BJ (cell line): ENCODE results near the gene GCC2. TPM values are rescaled to one million over a fixed set of nuclear protein-coding genes. Genes with fewer than 3 reads are reported as not detected.

Experiments used
- CTCF ChIA-PET: fragments of 350-600 bp; formaldehyde crosslinking; extraction: SDS; loops from one replicate; lab custom pipeline; 2021; ENCODE audit warnings: antibody characterized with exemption, inconsistent platforms; lab: Yijun Ruan, JAX
- POLR2A ChIA-PET: fragments of 300-600 bp; sonication (Branson Sonifier 250); formaldehyde crosslinking; extraction: SDS; loops from one replicate; lab custom pipeline; 2021; ENCODE audit warnings: antibody characterized with exemption; lab: Charles Lee
- DNase-seq: peaks from one replicate; pipeline ENCODE4 v3.0.0-alpha.2; 2011; ENCODE audit warnings: low read depth
- H3K27me3 ChIP-seq: 2 replicates; pipeline ENCODE4 v1.6.0; 2011; ENCODE audit warnings: low read length; ENCODE audit not compliant: control insufficient read depth, insufficient read depth
- H3K36me3 ChIP-seq: 2 replicates; pipeline ENCODE4 v1.5.1; 2011; ENCODE audit warnings: low read length; ENCODE audit not compliant: control insufficient read depth, insufficient read depth
- H3K4me3 ChIP-seq: 2 replicates; pipeline ENCODE4 v1.5.1; 2011; ENCODE audit warnings: low read depth, mild to moderate bottlenecking, control low read depth, low read length
- CTCF ChIP-seq: IDR thresholded peaks from 2 replicates; pipeline ENCODE4 v1.5.1; 2011; ENCODE audit warnings: low read depth, mild to moderate bottlenecking, control low read depth, inconsistent platforms, low read length, moderate library complexity; ENCODE audit not compliant: insufficient read depth
- polyA plus RNA-seq: library from polyadenylated mRNA; depleted of rRNA; stranded (reverse); fragments of >200 nt; gene quantifications from 2 replicates; pipeline ENCODE4 v1.2.3, GENCODE V29; 2011

The GCC2 gene
- polyA plus RNA-seq, 1 experiment: 4.7 TPM

GRCh38 chr2:108547606-108548005 lies 98.6 kb downstream of the GCC2 start:
- ChIA-PET POLR2A (no interaction called here), CTCF (no interaction called here)
- no peaks in the 10 kb centered on the region for H3K36me3 ChIP-seq
- no peaks in the 10 kb centered on the region for H3K27me3 ChIP-seq
- TF ChIP-seq CTCF: no peak
- no peak overlapping the region for H3K4me3 ChIP-seq
- DNase-seq: no peak

GRCh38 chr2:108548208-108549003 lies 99.4 kb downstream of the GCC2 start:
- no peak for TF ChIP-seq CTCF
- Histone ChIP-seq H3K4me3 (no peak overlapping the region), H3K36me3 (no peaks in the 10 kb centered on the region), H3K27me3 (no peaks in the 10 kb centered on the region)
- ChIA-PET POLR2A (no interaction called here), CTCF (interaction anchor here (2.1 kb wide), 1 partner anchor 36 kb away, joined by 6 read pairs; no protein-coding TSS in a partner anchor)
- DNase-seq: no peak

GRCh38 chr2:108552566-108552965 lies 103.6 kb downstream of the GCC2 start:
- no peak overlapping the region for H3K4me3 ChIP-seq
- no peaks in the 10 kb centered on the region for H3K27me3 ChIP-seq
- DNase-seq: no peak
- ChIA-PET CTCF (interaction anchor here (1.5 kb wide), 1 partner anchor 15 kb away, joined by 4 read pairs; no protein-coding TSS in a partner anchor), POLR2A (no interaction called here)
- no peak for TF ChIP-seq CTCF
- no peaks in the 10 kb centered on the region for H3K36me3 ChIP-seq

- ChIA-PET POLR2A (no interaction called here), CTCF (interaction anchor here (0.7 to 1.5 kb wide), 3 partner anchors 12 to 676 kb away, joined by 3 to 5 read pairs (median 4); no protein-coding TSS in a partner anchor)
- no peaks in the 10 kb centered on the region for H3K36me3 ChIP-seq
- TF ChIP-seq CTCF: no peak
- H3K27me3 ChIP-seq: no peaks in the 10 kb centered on the region
- no peak for DNase-seq
- no peak overlapping the region for H3K4me3 ChIP-seq
Measured at GRCh38 chr2:108553209-108553919, 104.4 kb downstream of the GCC2 start.

GRCh38 chr2:108554528-108554927 lies 105.5 kb downstream of the GCC2 start:
- no peaks in the 10 kb centered on the region for H3K27me3 ChIP-seq
- no peak for TF ChIP-seq CTCF
- DNase-seq: no peak
- CTCF ChIA-PET: interaction anchor here (0.9 to 1.5 kb wide), 2 partner anchors 13 to 82 kb away, joined by 3 to 5 read pairs; no protein-coding TSS in a partner anchor
- POLR2A ChIA-PET: no interaction called here
- H3K36me3 ChIP-seq: no peaks in the 10 kb centered on the region
- H3K4me3 ChIP-seq: no peak overlapping the region
